Measurements from ENCODE around the gene SIK3. TPM values are rescaled to one million over a fixed set of nuclear protein-coding genes. Genes with fewer than 3 reads are reported as not detected.
"Not testable (repeated sequence)": the region's sequence is repeated elsewhere in the genome, so short reads cannot be mapped to it uniquely, and the experiment has no call there.

The SIK3 gene
- 14.3 TPM for polyA plus RNA-seq (2012; ENCODE audit: insufficient read depth, insufficient read length)

DNA sequence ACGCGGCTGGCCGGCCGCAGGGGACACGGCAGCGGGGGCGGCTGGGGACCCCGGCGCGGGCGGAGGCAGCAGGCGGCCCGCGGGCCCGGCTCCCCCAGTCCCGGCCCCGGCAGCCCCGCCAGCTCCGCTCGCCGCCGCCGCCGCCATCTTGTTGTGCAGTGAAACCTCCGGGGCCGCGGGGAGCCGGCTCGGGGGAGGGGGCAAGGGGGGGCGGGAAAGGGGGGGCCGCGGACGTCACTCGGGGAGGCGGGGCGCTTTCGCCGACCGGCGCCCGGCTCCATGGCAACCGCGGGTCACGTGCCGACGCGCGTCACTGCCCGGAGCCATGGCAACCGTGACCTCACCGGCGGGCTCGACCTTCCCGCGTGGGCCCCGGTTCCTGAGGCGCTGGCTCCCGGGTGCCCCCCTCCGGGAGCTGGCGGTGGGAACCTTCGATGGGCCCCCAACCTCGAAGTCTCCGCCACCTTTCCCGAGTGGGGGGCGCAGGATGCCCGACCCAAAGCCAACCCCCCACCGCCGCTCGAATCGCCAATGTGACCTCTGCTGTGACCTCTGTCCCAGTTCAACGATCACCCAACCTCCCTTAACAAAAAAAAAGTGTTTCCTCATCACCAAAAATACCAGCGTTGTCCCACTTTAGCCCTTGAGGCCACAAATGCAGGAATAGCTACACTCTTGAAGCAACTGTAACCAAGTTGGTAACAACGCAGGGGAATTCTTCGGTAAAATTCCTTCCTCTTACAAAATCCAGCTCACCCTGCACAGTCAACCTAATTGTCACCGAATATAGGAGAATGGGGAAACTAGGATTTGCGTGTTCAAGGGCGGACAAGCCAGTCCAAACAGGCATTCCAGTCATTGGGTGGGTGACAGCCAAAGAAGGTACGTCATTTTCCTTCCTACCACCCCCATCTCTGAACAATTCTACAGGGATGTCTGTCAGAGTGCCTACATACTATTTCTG lies at the start of gene SIK3:
Gene SIK3 (minus strand): TSS at position 160 of the 964 bp plus-strand sequence. CDS start 13 bp downstream, at position 147.
- DNase-seq (ENCODE audit: low read depth, low spot score), result peak; percentile 73
- H3K4me3 ChIP-seq (ENCODE audit: low read length), result peak within 1 kb of the TSS; percentile 75

DNA sequence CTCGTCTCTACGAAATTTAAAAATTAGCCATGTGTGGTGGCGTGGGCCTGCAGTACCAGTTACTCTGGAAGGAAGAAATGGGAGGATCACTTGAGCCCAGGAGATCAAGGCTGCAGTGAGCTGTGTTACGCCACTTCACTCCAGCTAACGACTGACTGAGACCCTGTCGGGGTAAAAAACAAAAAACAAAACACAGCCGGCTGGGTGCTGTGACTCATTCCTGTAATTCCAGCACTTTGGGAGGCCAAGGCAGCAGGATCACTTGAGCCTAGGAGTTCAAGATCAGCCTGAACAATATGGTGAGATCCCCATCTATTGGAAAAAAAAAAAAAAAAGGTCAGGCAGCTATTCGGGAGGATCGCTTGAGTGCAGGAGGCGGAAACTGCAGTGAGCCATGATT lies 48.3 kb upstream of the SIK3 start:
- no peak for DNase-seq (ENCODE audit: low read depth, low spot score)
- no peak overlapping the region for H3K4me3 ChIP-seq (ENCODE audit: low read length)

DNA sequence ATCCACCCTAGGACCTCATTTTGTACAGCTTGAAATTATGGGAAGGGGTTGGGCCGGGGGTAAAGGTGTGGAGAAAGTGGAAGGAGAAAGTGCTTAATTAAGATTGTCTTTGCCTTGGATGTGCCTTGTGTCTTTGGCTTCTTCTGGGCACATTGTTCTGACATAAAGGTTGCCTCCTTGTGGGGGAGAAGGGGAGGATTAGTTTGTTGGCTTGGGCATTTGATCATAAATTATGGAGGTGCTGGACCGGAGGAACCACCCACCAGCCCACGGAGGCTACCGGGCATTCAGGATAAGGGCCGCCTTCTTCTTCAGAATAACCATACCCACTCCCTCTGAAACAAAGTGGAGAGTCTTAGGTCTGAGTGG lies 47.1 kb upstream of the SIK3 start:
- DNase-seq (ENCODE audit: low read depth, low spot score), result no peak
- peak overlapping the region; percentile 80 for H3K4me3 ChIP-seq (ENCODE audit: low read length)

DNA sequence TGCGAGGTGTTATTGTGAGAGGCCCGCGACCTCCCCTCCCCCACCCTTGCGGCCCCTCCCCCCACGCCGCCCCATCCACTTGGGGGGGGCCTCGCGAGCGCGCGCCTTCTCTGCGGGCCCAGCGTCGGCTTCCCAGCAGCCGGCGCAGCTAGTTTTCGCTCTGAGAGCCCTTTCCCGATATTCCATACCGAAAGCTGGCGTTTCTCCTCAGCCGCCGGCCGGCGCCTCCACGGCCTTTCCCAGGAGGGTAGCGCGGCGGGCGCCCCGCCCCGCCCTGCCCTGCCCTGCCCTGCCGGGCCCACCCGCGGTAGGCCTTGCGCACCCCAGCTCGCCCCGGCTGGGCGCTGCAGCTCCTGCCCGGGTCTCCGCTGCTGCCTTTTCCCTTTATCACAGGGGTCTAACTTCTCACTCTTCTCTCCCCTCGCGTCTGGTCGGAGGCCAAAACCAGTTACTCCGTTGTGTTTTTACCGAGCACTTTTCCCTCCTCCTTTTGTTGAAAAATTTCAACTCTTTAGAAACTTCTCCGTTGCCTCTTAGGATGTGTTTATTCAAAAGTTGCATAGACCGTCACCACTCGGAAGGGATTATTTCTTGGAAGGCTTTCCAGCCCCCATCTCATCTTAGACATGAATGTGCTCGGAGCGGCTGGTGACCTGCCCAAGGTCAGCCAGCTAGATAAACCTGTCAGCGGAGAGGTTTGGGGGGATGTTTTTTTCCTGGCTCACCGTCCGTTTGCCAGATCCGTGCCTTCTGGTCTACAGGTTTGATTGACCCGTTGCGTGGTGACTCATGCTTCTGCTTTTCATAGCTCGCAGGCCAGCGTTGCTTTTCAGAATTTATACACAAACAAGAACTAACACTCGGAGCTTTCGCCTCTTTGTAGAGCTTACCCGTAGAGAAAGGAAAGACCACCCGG lies 46.5 kb upstream of the SIK3 start:
- DNase-seq (ENCODE audit: low read depth, low spot score), result peak; percentile 24
- H3K4me3 ChIP-seq (ENCODE audit: low read length), result peak overlapping the region; percentile 80

DNA sequence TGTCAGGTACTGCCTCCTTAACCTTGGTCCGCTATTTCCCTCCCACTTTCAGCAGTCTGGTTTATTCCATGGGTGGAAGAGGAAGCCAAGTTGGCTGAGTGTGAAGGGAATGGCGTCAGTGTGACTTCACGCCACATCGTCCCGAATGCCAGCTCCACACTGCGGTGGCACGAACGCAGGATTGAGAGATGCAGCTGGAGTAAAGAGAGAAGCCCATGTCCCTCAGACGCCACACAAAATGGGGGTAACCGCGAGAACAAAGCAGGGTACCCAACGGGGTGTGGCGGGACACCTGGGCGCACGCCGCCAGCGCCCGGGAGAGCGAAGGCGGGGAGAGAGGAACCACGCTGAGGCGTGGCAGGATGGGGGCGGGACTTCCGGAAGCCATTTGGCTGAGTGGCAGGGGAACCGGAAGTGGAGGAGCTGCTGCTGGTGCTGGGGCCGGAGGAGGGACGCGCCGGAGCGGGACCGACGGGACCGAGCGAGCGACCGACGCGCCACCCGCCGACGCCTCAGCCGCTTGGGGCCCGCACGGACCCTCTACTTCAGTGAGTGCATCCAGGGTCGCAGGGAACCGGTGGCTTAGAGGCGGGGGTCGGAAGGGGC lies 45.7 kb upstream of the SIK3 start, which contains the start of gene PAFAH1B2:
Gene PAFAH1B2 (plus strand): TSS at position 417 of the 606 bp plus-strand sequence. CDS start 8,161 bp downstream, outside the sequence.
- peak within 1 kb of the TSS; percentile 80 for H3K4me3 ChIP-seq (ENCODE audit: low read length)
- peak; percentile 92 for DNase-seq (ENCODE audit: low read depth, low spot score)

DNA sequence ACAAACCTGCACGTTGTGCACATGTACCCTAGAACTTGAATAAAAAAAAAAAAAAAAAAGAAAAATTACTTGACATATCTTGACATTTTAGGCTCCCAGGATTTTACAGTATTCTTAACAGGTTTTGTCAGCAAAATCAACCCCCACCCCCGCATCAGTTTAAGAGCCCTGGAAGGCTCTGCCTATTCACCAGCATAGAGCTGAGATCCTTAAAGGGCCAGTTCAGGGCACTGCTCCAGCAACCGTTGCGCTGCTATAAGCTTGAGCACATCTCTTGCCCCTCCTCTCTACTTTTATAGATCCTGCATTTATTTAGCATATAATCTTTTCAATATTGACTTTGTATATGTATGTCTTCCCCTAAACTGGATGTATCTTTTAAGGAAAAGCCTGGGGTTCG lies 45.2 kb upstream of the SIK3 start:
- DNase-seq (ENCODE audit: low read depth, low spot score), result no peak
- peak overlapping the region; percentile 80 for H3K4me3 ChIP-seq (ENCODE audit: low read length)

DNA sequence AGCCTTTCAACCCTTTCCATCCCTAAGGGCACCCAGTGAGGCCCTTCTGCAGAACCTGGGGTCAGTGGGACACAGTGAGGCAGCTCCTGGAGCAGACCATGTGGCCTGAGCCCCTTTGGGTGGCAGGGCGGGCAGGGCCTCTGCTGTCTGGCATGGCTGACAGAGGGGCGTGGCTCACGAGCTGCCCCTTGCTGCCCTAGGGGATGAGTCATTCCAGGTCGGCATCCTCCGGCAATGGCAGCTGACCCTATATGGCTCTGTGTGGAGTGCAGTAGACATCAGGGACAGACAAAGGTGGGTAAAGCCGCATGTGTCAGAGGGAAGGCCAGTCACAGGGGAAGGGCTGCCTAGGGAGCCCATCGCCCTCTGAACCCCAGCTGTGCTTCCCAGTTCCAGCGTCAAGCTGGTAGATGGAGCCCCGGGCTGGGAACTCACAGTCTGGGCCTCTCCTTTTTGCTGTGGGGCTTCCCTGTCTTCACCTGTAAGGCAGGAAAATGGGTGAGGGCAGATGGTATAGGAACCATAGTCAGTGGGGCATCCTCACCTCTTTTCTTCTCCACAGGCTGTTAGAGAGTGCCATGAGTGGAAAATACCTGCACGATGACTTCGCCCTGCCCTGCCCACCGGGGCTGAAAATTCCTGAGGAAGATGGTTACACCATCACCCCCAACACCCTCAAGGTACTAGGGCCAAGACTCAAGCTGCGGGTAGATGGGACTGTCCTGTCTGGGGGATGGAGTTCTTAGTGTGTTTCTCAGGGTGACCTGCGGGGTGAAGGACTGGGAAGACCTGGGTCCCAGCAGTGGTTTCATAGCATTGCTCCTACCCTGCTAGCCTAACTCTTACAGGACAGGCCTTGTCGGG lies 39.2 kb upstream of the SIK3 start:
- not testable (repeated sequence) for H3K4me3 ChIP-seq (ENCODE audit: low read length); DNase-seq (ENCODE audit: low read depth, low spot score)

DNA sequence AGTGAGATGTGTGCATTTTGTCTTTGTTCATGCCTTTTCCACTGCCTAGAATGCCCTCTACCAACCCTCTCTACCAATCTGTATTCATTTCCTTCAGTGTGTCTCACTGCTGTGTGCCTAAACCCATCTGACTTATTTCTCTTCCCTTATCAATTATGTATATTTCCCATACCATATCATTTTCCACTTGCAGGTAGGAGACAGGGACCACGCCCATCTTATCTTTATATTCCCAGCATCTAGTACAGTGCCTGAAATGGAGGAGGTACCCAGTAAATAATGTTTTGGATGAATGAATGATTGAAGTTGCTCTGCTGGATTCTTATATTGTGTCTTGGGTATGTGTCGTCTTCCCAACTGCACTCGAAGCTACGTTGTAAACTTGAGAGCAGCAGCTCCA lies 36.8 kb upstream of the SIK3 start:
- not testable (repeated sequence) for DNase-seq (ENCODE audit: low read depth, low spot score)

DNA sequence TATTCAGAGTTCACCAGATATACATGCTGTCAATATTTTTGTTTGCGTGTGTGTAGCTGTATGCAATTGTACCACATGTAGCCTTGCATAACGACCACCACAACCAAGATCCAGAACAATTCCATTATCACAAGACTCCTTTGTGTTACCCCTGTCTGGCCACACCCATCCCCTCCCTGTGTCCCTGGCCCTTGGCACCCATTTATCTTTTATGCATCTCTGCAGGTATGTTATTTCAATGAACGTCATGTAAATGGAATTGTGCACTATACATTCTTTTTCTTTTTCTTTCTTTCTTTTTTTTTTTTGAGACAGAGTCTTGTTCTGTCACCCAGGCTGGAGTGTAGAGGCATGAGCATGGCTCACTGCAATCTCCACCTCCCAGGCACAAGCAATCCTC lies 36.2 kb upstream of the SIK3 start:
- H3K4me3 ChIP-seq (ENCODE audit: low read length), result no peak overlapping the region
- DNase-seq (ENCODE audit: low read depth, low spot score), result no peak

More for the DNA sequence above, 36.8 kb upstream of the SIK3 start:
- H3K4me3 ChIP-seq (ENCODE audit: low read length), result not testable (repeated sequence)

DNA sequence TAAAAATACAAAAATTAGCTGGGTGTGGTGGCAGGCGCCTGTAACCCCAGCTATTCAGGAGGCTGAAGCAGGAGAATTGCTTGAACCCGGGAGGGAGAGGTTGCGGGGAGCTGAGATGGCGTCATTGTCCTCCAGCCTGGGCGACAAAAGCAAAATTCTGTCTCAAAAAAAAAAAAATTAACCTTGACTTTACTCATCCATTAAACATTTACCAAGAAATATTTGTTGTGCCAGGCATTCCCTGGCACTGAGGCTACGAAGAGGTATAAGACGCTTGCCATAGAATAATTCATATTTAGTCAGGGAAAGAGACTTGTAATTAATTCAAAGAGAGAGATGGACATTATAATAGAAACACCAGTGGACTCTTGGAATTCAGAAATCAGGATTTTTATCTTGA lies 32.7 kb upstream of the SIK3 start:
- no peak overlapping the region for H3K4me3 ChIP-seq (ENCODE audit: low read length)
- no peak for DNase-seq (ENCODE audit: low read depth, low spot score)

DNA sequence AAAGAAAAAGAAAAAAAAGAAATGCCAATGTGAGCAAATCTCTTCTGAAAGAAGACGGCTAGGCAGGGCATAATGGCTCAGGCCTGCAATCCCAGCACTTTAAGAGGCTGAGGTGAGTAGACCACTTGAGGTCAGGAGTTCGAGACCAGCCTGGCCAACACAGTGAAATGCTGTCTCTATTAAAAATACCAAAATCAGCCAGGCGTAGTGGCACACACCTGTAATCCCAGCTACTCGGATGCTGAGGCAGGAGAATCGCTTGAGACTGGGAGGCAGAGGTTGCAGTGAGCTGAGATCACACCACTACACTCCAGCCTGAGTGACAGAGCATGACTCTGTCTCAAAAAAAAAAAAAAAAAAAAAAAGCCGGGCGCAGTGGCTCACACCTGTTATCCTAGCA lies 32.2 kb upstream of the SIK3 start:
- H3K4me3 ChIP-seq (ENCODE audit: low read length); DNase-seq (ENCODE audit: low read depth, low spot score): not testable (repeated sequence)

DNA sequence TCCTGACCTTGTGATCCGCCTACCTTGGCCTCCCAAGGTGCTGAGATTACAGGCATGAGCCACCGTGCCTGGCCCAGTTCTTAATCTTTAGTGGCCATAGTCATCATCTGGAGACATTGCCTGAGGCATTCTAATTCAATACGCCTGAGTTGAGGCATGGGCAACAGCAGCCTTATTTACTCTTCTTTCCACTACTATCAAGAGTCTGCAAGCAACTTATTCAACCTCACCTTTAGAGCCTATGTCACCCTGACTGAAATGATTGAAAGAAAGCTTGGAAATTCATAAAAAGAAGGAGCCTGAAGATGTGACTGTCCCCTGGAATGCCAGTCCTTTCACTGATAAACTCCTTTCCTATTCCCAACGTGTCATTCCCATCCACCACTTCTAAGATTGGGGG lies 30.1 kb upstream of the SIK3 start:
- no peak for DNase-seq (ENCODE audit: low read depth, low spot score)
- no peak overlapping the region for H3K4me3 ChIP-seq (ENCODE audit: low read length)

DNA sequence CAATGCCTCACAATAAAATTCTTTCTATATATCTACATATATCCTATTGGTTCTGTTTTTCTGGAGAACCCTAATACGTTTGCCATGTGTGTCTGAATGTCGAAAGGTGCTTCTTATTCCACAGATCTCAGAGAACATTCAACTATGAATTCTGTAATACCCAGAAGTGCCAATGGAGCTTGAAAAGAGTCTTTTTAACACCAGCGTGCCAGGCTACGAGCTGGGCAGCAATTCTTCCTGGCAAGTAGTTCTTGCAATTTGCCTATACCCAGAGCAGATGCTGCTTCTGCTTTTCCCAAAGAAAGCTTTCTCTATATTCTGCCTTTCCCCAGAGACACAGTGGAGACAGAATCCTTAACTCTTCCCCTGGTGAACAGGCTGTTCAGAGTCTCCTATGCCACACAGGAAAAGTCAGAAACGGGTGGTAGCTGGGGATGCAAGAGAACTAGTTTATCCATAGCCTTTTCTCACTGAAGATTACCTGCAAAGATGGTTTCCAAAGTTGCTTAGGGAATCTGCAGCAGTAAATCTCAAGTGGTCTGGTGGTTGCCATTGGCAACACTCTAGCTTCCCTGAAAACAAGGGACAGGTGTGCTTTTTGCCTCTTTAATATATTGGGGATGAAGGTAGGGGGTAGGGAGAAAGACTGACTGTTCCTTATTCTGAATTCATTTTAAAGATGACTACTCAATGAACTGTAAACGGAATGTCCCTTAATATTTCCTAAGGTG lies 29.1 kb upstream of the SIK3 start:
- H3K4me3 ChIP-seq (ENCODE audit: low read length), result no peak overlapping the region
- DNase-seq (ENCODE audit: low read depth, low spot score), result no peak

DNA sequence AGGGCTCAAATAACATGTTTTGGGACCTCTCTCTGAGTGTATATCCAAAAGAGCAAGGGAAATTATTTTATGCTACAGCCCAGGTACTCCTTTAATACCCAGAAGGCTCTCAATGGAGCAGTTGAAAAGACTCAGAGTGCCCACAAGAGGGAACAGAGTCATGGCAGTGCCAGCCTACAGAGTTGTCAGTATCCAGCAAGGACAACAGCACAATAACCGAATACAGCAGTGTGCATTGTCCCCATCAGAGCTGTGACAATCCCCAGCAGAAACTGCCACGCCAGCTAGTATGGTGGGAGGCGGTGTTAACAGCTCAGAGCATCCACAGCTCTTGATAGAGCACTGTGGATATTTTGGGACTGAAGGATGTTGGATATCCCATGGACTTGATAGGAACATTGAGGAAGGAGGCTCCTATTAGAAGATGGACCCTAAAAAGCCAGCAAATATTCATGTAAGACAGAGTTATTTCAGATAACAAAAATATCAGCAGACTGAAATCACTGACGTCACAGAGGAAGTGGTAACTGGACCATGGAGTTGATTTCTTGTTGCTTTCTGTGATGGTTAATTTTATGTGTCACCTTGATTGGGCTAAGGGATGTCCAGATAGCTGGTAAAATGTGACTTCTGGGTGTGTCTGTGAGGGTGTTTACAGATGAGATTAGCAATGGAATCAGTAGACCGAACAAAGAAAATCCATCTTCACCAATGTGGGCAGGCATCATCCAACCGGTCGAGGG lies 28.2 kb upstream of the SIK3 start:
- no peak for DNase-seq (ENCODE audit: low read depth, low spot score)
- H3K4me3 ChIP-seq (ENCODE audit: low read length), result no peak overlapping the region

DNA sequence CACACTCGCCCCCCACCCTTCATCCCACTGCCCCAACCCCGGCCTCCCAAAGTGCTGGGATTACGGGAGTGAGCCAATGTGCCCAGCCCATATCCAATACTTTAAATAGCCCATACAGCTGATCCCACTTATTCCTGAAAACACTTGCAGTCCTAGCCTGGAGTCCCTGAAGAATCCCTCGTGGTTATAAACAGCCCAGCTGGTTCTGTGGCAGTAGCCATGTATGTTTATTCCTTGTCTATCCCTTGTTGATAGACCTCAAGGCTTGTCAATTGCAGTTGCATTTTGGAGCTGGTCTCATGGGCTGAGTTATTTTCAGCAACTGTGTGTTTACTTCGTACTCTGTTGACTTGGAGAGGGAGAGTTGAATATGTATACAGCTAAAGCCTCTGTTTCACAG lies 24.3 kb upstream of the SIK3 start:
- DNase-seq (ENCODE audit: low read depth, low spot score), result no peak
- no peak overlapping the region for H3K4me3 ChIP-seq (ENCODE audit: low read length)

DNA sequence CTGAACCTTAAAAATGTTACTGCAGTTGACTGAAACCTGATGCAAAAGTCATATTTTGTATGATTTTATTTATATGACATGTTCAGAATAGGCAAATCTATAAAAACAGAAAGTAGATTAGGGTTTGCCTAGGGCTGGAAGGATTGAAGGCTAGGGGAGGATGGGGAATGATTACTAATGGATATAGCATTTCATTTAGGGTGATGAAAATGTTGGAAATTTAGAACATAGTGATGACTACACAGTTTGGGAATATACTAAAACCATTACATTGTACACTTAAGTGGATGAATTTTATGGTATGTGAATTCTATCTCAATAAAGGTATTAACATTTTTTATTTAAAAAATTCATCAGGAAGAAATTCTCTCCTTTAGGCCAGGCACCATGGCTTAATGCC lies 22.9 kb upstream of the SIK3 start:
- no peak overlapping the region for H3K4me3 ChIP-seq (ENCODE audit: low read length)
- DNase-seq (ENCODE audit: low read depth, low spot score), result no peak

DNA sequence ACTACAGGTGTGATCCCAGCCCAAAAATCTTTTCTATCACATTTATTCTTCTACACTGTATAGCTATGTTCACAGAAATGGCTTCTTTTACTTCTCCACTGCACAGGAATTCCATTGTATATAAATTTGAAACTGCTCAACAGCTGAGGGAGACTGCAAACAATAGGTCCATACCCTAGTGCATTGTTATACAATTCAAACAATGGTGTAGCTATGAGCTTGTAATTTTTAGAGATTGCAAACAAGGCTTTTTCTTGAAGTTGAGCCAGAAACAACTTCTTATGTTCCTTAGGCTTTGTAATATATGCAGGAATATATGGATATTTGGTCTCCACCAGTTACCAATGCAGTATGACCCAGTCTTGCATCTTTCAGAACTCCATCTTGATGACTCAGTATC lies 19.5 kb upstream of the SIK3 start:
- no peak for DNase-seq (ENCODE audit: low read depth, low spot score)
- no peak overlapping the region for H3K4me3 ChIP-seq (ENCODE audit: low read length)
